HG03457 (cell line): Measurements from ENCODE around the gene SNX14.
"Not testable (repeated sequence)": the region's sequence is repeated elsewhere in the genome, so short reads cannot be mapped to it uniquely, and the experiment has no call there.

Source experiments
- ATAC-seq: cut with Tn5 transposase; IDR thresholded peaks from one replicate; pipeline ENCODE4 v1.9.1; 2021; ENCODE audit warnings: moderate number of reproducible peaks; ENCODE audit not compliant: unreplicated experiment

The SNX14 gene

DNA sequence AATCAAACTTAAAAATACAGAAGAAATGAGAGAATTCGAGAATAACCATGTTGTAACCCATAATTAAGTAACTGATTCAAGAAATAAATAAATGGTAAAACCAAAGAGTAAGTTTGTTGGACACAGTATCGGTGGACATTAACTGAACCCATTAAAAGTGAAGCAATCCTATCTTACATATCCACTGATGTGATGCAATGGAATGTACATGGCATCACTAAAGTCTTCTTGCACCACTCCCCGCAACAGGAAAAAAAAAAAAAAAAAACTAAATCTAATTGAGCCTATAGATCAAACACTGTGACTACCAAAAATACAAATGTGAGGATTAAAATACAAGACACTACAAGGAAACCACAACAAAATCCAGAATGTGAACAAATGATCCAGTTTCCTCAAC lies 7.9 kb downstream of the SNX14 start:
- no peak for ATAC-seq

GRCh38 chr6:85582832-85583231 lies 10.8 kb downstream of the SNX14 start:
- ATAC-seq: not testable (repeated sequence)

DNA sequence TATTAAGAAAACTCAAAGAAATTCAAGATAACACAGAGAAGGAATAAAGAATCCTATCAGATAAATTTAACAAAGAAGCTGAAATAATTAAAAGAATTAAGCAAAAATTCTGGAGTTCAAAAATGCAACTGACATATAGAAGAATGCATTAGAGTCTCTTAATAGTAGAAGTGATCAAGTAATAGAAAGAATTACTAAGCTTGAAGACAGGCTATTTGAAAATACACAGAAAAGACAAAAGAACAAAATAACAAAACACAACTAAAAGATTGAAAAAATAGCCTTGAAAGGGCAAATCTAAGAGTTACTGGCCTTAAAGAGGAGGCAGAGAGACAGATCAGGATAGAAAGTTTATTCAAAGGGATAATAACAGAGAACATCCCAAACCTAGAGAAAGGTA lies 12.1 kb downstream of the SNX14 start:
- no peak for ATAC-seq

- no peak for ATAC-seq
Observed at GRCh38 chr6:85580878-85581267, 12.8 kb downstream of the SNX14 start.

DNA sequence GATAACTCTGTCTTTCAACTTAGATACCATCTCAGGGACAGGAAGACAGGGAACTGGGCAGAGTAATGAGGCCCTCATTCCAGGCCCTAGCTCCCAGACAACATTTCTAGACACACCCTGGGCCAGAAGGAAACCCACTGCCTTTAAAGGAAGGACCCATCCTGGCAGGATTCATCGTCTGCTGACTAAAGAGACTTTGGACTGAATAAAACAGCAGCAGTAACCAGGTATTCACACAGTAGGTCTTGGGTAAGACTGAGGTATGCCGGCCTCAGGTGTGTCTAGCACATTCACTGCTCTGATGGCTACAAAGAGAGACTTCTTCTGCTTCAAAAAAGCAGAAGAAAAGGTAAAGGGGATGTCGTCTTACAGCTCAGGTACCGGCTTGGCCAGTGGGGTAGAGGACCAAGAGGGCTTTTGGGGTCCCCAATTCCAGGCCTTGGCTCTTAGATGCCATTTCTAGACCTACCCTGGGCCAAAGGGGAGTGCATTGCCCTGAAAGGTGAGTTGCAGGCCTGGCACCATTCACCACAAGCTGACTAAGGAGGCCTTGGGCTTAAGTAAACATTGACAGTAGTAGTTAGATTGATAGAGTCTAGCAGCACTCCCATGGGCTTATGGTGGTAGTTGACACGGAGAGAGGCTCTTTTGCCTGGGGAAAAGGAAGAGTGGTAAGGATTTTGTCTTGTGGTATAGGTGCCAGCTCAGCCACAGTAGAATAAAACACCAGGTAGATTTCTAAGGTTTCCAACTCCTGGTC lies 13.4 kb downstream of the SNX14 start:
- no peak for ATAC-seq

DNA sequence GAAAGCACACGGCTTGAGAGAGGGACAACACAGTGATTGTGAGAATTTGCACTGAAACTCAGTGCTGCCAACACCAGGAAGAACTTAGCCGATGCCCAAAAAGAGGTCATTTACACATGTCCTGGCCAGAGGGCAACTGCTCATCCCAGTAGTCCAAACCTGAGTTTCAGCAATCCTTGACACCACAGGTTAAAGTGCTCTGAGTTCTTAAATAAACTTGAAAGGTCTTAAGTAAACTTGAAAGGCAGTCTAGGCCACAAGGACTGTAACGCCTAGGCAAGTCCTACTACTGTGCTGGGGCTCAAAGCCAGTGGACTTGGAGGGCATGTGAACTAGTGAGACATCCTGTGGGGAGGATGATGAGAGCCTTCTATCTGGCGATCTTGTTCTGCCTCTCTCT lies 14.1 kb downstream of the SNX14 start:
- ATAC-seq: no peak

DNA sequence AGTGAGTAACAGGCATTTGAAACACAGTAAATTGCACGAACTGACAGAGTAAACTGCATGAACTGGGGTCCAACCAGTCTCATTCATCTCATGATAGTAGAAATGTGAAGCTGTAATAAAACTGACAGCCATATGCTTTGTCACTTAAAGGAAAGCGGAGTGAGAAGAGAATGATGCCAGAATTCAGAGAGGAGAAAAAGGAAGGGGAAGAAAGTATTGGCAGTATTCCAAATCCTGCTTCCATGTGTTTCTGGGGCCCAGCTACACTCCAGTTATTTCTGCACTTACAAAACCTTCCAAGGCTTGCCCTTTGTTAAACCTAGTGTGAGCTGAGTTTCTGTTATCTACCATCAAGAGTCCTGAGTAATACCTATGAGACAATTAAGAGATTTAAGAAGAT lies 17.2 kb downstream of the SNX14 start:
- ATAC-seq: no peak

- no peak for ATAC-seq
Observed at GRCh38 chr6:85574932-85575598, 18.6 kb downstream of the SNX14 start.

DNA sequence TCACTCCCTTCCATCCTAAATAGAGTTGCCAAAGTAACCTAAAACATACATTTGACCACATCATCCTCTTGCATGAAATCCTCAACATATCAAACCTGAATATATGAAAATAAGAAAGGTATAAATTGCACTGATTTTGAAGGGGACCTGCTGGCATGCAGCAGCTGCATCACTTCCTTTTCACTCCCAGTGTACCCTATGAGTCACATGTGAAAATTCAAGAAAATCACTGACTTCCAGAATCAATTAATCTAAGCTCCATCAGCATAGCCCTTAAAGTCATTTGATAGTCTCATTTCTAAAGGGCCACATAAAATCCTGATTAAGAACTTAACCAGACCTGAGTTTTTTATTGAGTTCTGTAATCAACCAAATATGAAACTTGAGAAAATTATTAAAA lies 24.3 kb downstream of the SNX14 start:
- no peak for ATAC-seq

- no peak for ATAC-seq
Observed at GRCh38 chr6:85568411-85568810, 25.2 kb downstream of the SNX14 start.

GRCh38 chr6:85565736-85566135 lies 27.9 kb downstream of the SNX14 start:
- no peak for ATAC-seq

DNA sequence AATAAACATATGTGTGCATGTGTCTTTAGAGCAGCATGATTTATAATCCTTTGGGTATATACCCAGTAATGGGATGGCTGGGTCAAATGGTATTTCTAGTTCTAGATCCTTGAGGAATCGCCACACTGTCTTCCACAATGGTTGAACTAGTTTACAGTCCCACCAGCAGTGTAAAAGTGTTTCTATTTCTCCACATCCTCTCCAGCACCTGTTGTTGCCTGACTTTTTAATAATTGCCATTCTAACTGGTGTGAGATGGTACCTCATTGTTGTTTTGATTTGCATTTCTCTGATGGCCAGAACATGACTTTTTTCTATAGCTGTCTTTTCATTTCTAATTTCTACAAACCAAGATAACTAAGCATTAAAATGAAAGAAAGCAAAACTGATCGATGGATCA lies 29.4 kb downstream of the SNX14 start:
- not testable (repeated sequence) for ATAC-seq

DNA sequence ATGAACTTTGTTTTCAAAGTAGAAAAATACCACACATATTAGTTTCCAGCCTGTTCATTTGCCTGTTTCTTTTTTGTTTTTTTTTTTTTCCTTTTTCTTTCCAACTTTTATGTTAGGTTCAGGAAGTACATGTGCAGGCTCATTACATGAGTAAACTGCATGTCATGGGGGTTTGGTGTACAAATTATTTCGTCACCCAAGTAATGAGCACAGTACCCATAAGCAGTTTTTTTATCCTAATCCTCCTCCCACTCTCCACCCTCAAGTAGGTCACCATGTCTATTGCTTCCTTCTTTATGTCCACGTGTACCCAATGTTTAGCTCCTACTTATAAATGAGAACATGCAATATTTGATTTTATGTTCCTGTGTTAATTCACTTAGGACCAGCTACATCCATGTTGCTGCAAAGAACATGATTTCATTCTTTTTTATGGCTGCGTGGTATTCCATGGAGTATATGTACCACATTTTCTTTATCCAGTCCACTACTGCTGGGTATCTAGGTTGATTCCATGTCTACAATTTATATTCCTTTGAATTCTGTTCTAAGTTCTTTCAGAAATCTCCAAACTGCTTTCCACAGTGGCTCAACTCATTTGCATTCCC lies 31.8 kb downstream of the SNX14 start:
- ATAC-seq: no peak

- ATAC-seq: no peak
Observed at GRCh38 chr6:85556992-85557668, 36.5 kb downstream of the SNX14 start.

- no peak for ATAC-seq
Observed at GRCh38 chr6:85552652-85553051, 41.0 kb downstream of the SNX14 start.

DNA sequence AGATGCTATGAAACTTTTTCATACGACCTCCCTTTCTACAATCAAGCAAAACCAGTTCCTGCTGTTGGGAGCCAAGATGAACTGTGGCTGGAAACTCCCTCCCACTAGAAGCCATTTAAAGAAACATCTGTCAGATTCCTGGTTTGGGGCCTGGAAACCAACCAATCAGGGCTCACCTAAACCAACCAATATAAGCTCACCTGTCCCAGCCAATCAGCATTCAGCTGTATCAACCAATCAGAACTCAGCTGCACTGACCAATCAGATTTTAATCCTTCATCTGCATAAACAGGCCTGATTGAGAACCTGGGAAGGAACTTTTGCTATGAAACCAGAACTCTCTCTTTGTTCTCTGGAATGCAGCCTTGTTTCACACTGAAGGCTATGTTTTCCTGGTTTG lies 42.4 kb downstream of the SNX14 start:
- no peak for ATAC-seq

DNA sequence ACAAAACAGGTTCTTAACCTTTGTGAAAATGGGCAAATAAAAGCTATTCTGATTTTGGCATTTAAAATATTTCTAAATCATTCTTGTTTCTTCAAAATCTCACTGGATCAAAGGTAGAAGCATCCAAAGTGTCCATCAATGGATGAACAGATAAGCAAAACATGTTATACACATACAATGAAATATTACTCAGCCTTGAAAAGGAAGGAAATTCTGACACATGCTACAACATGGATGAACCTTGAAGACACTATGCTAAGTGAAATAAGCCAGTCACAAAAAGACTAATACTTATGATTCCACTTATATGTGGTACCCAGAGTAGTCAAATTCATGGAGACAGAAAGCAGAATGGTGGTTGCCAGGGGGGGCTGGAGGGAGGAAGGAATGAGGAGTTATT lies 45.9 kb downstream of the SNX14 start:
- no peak for ATAC-seq

DNA sequence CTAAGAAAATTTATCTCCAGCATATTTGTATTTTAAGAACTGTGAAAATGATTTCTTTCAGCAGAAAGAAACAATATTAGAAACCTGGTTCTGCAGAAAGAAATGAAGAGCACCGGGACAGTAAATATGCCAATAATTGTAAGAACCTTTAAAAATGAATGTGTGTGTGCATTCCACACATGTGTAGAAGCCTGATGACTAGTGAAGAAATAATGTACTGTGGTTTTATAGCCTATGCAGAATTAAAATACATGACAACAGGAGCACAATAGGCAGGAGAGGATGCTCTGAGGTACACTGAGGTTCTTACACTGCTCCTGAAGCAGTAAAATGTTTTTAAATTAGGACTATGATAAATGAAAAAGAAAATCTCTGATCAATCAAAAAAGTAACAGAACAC lies 48.9 kb downstream of the SNX14 start:
- ATAC-seq: no peak

- no peak for ATAC-seq
Observed at GRCh38 chr6:85537055-85537494, 56.6 kb downstream of the SNX14 start.

DNA sequence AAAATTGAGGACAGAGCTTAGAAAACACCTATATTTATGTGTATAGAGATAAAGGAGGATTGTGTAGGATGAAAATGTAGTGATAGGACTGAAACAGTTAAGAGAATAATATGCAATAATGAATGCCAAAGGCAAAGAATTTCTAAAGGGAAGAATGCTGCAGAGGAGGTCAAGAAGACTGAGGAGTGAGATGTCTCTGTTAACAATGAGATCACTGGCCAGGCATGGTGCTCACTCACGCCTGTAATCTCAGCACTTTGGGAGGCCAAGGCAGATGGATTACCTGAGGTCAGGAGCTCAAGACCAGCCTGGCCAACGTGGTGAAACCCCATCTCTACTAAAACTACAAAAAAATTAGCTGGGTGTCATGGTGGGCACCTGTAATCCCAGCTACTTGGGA lies 69.4 kb downstream of the SNX14 start:
- not testable (repeated sequence) for ATAC-seq

DNA sequence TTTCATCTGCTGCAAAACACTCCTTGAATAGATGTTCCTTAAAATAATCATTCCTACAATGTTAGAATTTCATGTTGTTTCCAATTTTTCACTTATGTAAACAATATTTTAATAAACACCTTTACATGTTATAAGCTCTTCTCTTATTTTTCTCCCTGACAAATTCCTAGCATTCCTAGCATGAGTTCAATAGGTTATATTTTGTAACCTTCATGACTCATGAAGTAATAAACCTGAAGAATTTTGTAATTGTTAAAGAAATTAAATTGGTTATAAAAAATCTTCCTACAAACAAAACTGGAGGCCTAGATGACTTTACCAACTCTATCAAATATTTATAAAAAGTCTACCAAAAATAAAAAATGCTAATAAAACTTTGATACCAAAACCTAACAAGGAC lies 77.5 kb downstream of the SNX14 start:
- ATAC-seq: no peak
